ENCODE data around the gene UNC5B. TPM values are rescaled to one million over a fixed set of nuclear protein-coding genes. Genes with fewer than 3 reads are reported as not detected.

UNC5B gene
- total RNA-seq, 2 donors from 2014 or later: 0.04 TPM; not detected in 1

DNA sequence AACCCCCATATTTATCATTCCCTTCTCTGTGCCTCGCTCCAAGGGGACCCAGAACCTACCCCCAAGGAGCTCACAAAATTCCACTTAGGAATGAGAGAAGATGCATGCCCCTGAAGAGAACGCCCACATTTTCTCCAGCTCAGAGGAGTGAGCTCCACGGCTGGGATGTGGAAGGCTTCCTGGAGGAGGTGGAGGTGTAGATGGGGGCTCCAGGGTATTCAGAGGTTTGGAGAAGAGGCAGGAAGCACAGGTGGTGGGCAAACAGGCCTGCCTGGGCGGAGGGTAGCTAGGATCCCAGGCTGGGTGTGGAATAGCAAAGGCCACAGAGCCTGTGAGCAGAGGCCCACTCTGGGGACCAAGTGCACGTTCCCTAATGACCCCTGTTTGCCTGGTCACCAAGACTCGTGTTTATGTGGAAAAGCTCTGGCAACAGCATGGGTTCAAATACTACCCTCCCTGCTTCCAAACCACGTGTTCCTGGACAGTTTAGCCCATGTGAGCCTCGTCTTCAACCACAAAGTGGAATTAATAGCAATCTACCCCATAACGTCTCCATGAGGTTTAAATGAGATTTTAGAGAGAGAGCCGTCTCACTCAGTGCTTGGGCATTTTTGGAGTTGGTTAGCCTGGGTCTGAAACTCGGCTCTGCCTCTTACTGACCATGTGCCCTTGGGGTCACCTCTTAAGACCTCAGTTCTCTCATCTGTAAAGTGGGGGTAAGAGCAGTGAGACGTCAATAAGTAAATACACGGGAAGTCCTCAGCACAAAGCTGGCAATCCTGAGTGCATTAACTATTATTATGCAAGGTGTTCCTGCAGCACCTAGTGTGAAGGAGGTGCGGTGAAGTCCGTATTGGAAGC, 24.7 kb downstream of the UNC5B start:
- Mint-ChIP-seq H3K36me3 (ENCODE audit: low read depth) (no peaks in the 10 kb centered on the region), H3K9me3 (no peaks in the 10 kb centered on the region), H3K27ac (no peak overlapping the region), H3K27me3 (peaks cover 6% of the 10 kb centered on the region), H3K4me3 (no peak overlapping the region), H3K4me1 (no peaks in the 10 kb centered on the region)
- no peak for ATAC-seq (replicated peaks)

GRCh38 chr10:71237843-71238623, 25.7 kb downstream of the UNC5B start:
- no peak for ATAC-seq (replicated peaks)
- Mint-ChIP-seq H3K4me3 (no peak overlapping the region), H3K9me3 (no peaks in the 10 kb centered on the region), H3K27me3 (peaks cover 3% of the 10 kb centered on the region), H3K4me1 (no peaks in the 10 kb centered on the region), H3K36me3 (ENCODE audit: low read depth) (no peaks in the 10 kb centered on the region), H3K27ac (no peak overlapping the region)

- Mint-ChIP-seq H3K4me3 (no peak overlapping the region), H3K9me3 (no peaks in the 10 kb centered on the region), H3K27ac (no peak overlapping the region), H3K27me3 (peaks cover 3% of the 10 kb centered on the region), H3K4me1 (no peaks in the 10 kb centered on the region), H3K36me3 (ENCODE audit: low read depth) (no peaks in the 10 kb centered on the region)
- no peak for ATAC-seq (replicated peaks)
These were observed 26.3 kb downstream of the UNC5B start for GRCh38 chr10:71238626-71239025.

- no peaks in the 10 kb centered on the region for H3K9me3 Mint-ChIP-seq
- H3K27ac Mint-ChIP-seq: no peak overlapping the region
- no peaks in the 10 kb centered on the region for H3K4me1 Mint-ChIP-seq
- H3K36me3 Mint-ChIP-seq (ENCODE audit: low read depth): no peaks in the 10 kb centered on the region
- no peaks in the 10 kb centered on the region for H3K27me3 Mint-ChIP-seq
- H3K4me3 Mint-ChIP-seq: no peak overlapping the region
- ATAC-seq (replicated peaks): no peak
These were observed 27.0 kb downstream of the UNC5B start for GRCh38 chr10:71239131-71239915.

- Mint-ChIP-seq H3K36me3 (ENCODE audit: low read depth) (no peaks in the 10 kb centered on the region), H3K4me3 (no peak overlapping the region), H3K27me3 (peaks cover 7% of the 10 kb centered on the region), H3K9me3 (no peaks in the 10 kb centered on the region), H3K4me1 (no peaks in the 10 kb centered on the region), H3K27ac (no peak overlapping the region)
- no peak for ATAC-seq (replicated peaks)
These were observed 27.8 kb downstream of the UNC5B start for GRCh38 chr10:71239946-71240795.

GRCh38 chr10:71241114-71241829, 28.9 kb downstream of the UNC5B start:
- H3K27ac Mint-ChIP-seq: no peak overlapping the region
- no peaks in the 10 kb centered on the region for H3K4me1 Mint-ChIP-seq
- no peak overlapping the region for H3K4me3 Mint-ChIP-seq
- H3K27me3 Mint-ChIP-seq: peaks cover 7% of the 10 kb centered on the region
- H3K9me3 Mint-ChIP-seq: no peaks in the 10 kb centered on the region
- H3K36me3 Mint-ChIP-seq (ENCODE audit: low read depth): no peaks in the 10 kb centered on the region
- no peak for ATAC-seq (replicated peaks)

GRCh38 chr10:71241830-71242621, 29.7 kb downstream of the UNC5B start:
- ATAC-seq (replicated peaks): no peak
- Mint-ChIP-seq H3K27me3 (peaks cover 7% of the 10 kb centered on the region), H3K4me1 (no peaks in the 10 kb centered on the region), H3K4me3 (no peak overlapping the region), H3K36me3 (ENCODE audit: low read depth) (no peaks in the 10 kb centered on the region), H3K27ac (no peak overlapping the region), H3K9me3 (no peaks in the 10 kb centered on the region)

- ATAC-seq (replicated peaks): no peak
- H3K9me3 Mint-ChIP-seq: no peaks in the 10 kb centered on the region
- no peak overlapping the region for H3K4me3 Mint-ChIP-seq
These were observed 30.2 kb downstream of the UNC5B start for GRCh38 chr10:71242622-71243009.

GRCh38 chr10:71243756-71244395, 31.5 kb downstream of the UNC5B start:
- no peaks in the 10 kb centered on the region for H3K36me3 Mint-ChIP-seq (ENCODE audit: low read depth)
- H3K4me1 Mint-ChIP-seq: no peaks in the 10 kb centered on the region
- peaks cover 7% of the 10 kb centered on the region for H3K27me3 Mint-ChIP-seq
- no peak for ATAC-seq (replicated peaks)
- H3K4me3 Mint-ChIP-seq: no peak overlapping the region
- no peak overlapping the region for H3K27ac Mint-ChIP-seq
- no peaks in the 10 kb centered on the region for H3K9me3 Mint-ChIP-seq

More at GRCh38 chr10:71242622-71243009, 30.2 kb downstream of the UNC5B start:
- Mint-ChIP-seq H3K36me3 (ENCODE audit: low read depth) (no peaks in the 10 kb centered on the region), H3K4me1 (no peaks in the 10 kb centered on the region), H3K27ac (no peak overlapping the region), H3K27me3 (peaks cover 7% of the 10 kb centered on the region)

GRCh38 chr10:71244431-71245419, 32.4 kb downstream of the UNC5B start:
- peaks cover 7% of the 10 kb centered on the region for H3K27me3 Mint-ChIP-seq
- H3K36me3 Mint-ChIP-seq (ENCODE audit: low read depth): no peaks in the 10 kb centered on the region
- no peak overlapping the region for H3K27ac Mint-ChIP-seq
- ATAC-seq (replicated peaks): no peak
- H3K4me3 Mint-ChIP-seq: no peak overlapping the region
- no peaks in the 10 kb centered on the region for H3K9me3 Mint-ChIP-seq
- H3K4me1 Mint-ChIP-seq: no peaks in the 10 kb centered on the region

DNA sequence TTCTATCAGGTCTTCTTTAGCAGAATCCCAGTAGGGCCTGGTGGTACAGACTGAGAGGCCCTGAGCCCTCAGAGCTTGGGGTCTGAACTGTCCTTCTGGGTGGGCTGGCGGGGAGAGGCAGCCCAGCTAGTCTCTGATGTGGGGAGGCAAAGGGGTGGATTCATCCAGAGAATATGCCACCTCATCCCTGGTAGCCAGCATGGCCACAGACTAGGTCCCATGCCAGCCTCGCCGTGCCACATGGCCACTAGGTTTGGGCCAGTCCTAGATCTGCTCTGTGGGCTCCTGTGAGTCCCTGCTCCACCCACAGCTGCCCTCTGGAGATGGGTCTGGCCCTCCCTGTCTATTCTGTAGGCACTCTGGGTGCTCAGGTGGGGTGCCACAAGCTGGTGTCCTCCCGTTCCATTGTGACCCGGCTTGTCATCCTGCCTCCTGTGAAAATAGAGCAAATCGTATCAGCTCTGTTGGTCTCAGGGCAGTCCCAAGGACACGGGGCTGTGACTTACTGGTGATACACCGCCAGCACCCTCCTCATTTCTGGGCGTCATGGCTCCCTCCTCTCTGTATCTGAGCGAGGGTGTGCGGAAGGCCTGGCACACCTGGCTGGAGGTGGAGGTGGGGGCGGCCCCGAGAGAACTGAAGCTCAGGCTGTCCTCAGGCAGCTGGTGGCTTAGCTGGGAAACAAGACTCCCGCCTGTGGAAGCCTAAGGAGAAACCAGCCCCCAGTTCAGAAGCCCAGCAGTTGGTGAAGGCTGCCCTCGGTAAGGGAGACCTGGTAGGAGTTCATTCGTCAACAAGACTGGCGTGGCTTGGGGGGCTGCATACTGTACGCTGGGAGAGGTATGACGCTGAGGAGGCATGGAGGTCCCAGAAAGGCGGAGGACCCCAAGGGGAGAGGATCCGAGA, 33.3 kb downstream of the UNC5B start:
- ATAC-seq (replicated peaks): no peak
- Mint-ChIP-seq H3K4me1 (no peaks in the 10 kb centered on the region), H3K27ac (no peak overlapping the region), H3K27me3 (peaks cover 7% of the 10 kb centered on the region), H3K4me3 (no peak overlapping the region), H3K9me3 (no peaks in the 10 kb centered on the region), H3K36me3 (ENCODE audit: low read depth) (no peaks in the 10 kb centered on the region)
